H1 (cell line): ENCODE results near the gene ALDH5A1. TPM values are rescaled to one million over a fixed set of nuclear protein-coding genes. Genes with fewer than 3 reads are reported as not detected.

Experiments used
- CHD7 ChIP-seq: fragments of 300-600 bp; sonication (generic); IDR thresholded peaks from 2 replicates; pipeline ENCODE4 v1.7.1; 2012; ENCODE audit warnings: low read length, moderate library complexity, mild to moderate bottlenecking, inconsistent platforms; ENCODE audit not compliant: insufficient replicate concordance
- KDM4A ChIP-seq: IDR thresholded peaks from one replicate; pipeline ENCODE4 v1.7.1; 2012; ENCODE audit warnings: low read depth, mild to moderate bottlenecking, moderate library complexity, low read length, inconsistent platforms; ENCODE audit not compliant: severe bottlenecking
- POLR2A ChIP-seq, 2 experiments: IDR thresholded peaks; 1 replicate in 1 of 2; 2 replicates in 1 of 2; pipeline ENCODE4 v1.6.1; 2011; ENCODE audit warnings: low read depth in 2 of 2, low read length in 2 of 2, mild to moderate bottlenecking in 2 of 2; ENCODE audit errors: control extremely low read depth in 1 of 2
- RAD21 ChIP-seq, 2 experiments: IDR thresholded peaks in 1 of 2; conservative IDR thresholded peaks in 1 of 2; 2 replicates each; pipeline ENCODE4 v1.6.1; 2011; ENCODE audit warnings: low read depth in 2 of 2, low read length in 2 of 2, improper control_type of control experiment in 1 of 2, inconsistent platforms in 1 of 2, mild to moderate bottlenecking in 1 of 2, moderate library complexity in 1 of 2
- RFX5 ChIP-seq: IDR thresholded peaks from 2 replicates; pipeline ENCODE4 v1.6.1; 2011; ENCODE audit warnings: low read depth, low read length, improper control_type of control experiment, borderline replicate concordance
- USF2 ChIP-seq: IDR thresholded peaks from 2 replicates; pipeline ENCODE4 v1.6.1; 2011; ENCODE audit warnings: low read length, improper control_type of control experiment
- polyA plus RNA-seq, 7 experiments: library from polyadenylated mRNA; depleted of rRNA in 3 of 7; stranded (reverse) in 5 of 7; unstranded in 2 of 7; fragments of >200 nt in 5 of 7; fragments of 200-250 nt in 2 of 7; gene quantifications; 1 replicate in 5 of 7; 2 replicates in 1 of 7; 4 replicates in 1 of 7; pipeline versions ENCODE4 v1.2.1 to v1.2.3, GENCODE V29; 2011 to 2013; ENCODE audit warnings: missing spikeins in 2 of 7, mixed read lengths in 2 of 7
- total RNA-seq: library from RNA; stranded (reverse); fragmentation: NEBNext Ultra II Directional; extraction: Animal tissue kit (Norgen Biotek cat#: 25700); gene quantifications from 2 replicates; pipeline ENCODE4 v1.2.1, GENCODE V29; 2021

The ALDH5A1 gene
- total and polyA plus RNA-seq, 2 of the 8 experiments (the other 6 are each of a cell fraction or from before 2014, with no cell fraction given), result 1.5 to 2.4 TPM

GRCh38 chr6:24549674-24550353, 55.0 kb downstream of the ALDH5A1 start (continued):
- TF ChIP-seq KDM4A (no peak), RFX5 (no peak), USF2 (no peak), CHD7 (no peak), RAD21 (IDR thresholded peaks at IDR 0.05 in 1 of 2, conservative IDR thresholded peaks at IDR 0.05 in 1 of 2; ENCODE audit: low read depth in 2 of 2, low read length in 2 of 2) (no peak), POLR2A (IDR thresholded peaks at IDR 0.05; ENCODE audit: control extremely low read depth in 1 of 2, low read depth in 2 of 2, low read length in 2 of 2) (no peak)
